Breast epithelium (tissue), 4 donors: ENCODE results near the gene FANCG. TPM values are rescaled to one million over a fixed set of nuclear protein-coding genes. Genes with fewer than 3 reads are reported as not detected.

Source experiments
- DNase-seq, 2 donors: peaks; one replicate each; pipeline ENCODE4 v3.0.0-alpha.2; 2019; ENCODE audit warnings: low spot score in 2 of 2
- H3K27ac ChIP-seq, 2 donors: fragments of 200-600 bp; sonication (generic) in 1 of 2; one replicate each; pipeline ENCODE4 v1.5.1; 2016 to 2019; ENCODE audit warnings: mild to moderate bottlenecking in 1 of 2
- H3K27me3 ChIP-seq, 2 donors: fragments of 200-600 bp; sonication (generic) in 1 of 2; one replicate each; pipeline versions ENCODE4 v1.5.1 to v1.6.0; 2017 to 2019; ENCODE audit warnings: control low read depth in 1 of 2, mild to moderate bottlenecking in 1 of 2
- H3K36me3 ChIP-seq: fragments of 200-600 bp; one replicate; pipeline ENCODE4 v1.5.1; 2019
- H3K4me1 ChIP-seq, 2 donors: fragments of 200-600 bp; sonication (generic); one replicate each; pipeline ENCODE4 v1.5.1; 2016 to 2019; ENCODE audit warnings: control low read depth in 1 of 2
- H3K4me3 ChIP-seq, 3 donors: fragments of 200-600 bp; sonication (generic); 1 replicate in 2 of 3; 2 replicates in 1 of 3; pipeline ENCODE4 v1.5.1; 2016 to 2019; ENCODE audit warnings: mild to moderate bottlenecking in 3 of 3, moderate library complexity in 2 of 3
- H3K9me3 ChIP-seq, 2 donors: fragments of 200-600 bp; sonication (generic) in 1 of 2; one replicate each; pipeline ENCODE4 v1.5.1; 2016 to 2019; ENCODE audit warnings: control low read depth in 1 of 2
- CTCF ChIP-seq, 3 donors: fragments of 450-650 bp; IDR thresholded peaks; one replicate each; pipeline ENCODE4 v1.5.1; 2016 to 2017; ENCODE audit warnings: antibody characterized with exemption in 3 of 3, mild to moderate bottlenecking in 3 of 3, moderate library complexity in 3 of 3
- POLR2A ChIP-seq: fragments of 450-650 bp; IDR thresholded peaks from one replicate; pipeline ENCODE4 v1.6.1; 2016; ENCODE audit warnings: antibody characterized with exemption, mild to moderate bottlenecking, moderate library complexity
- POLR2AphosphoS5 ChIP-seq, 3 donors: sonication (generic); formaldehyde crosslinking; IDR thresholded peaks; one replicate each; pipeline ENCODE4 v1.6.1; 2017; ENCODE audit warnings: antibody characterized with exemption in 3 of 3
- intact Hi-C: fragments of 100-400 bp; cut with DNase I; formaldehyde crosslinking; loops from one replicate; pipeline ENCODE4 v1.15.1; 2023; ENCODE audit warnings: low total_unique reads
- total RNA-seq, 3 donors: library from RNA; depleted of rRNA; stranded (reverse); fragments of >200 nt; gene quantifications; one replicate each; pipeline ENCODE4 v1.1.0, GENCODE V29; 2016

FANCG gene
- 10 to 100 TPM; 10.7 to 15.2 (median 13.4) TPM for total RNA-seq

- peak; percentile 82 to 83 for DNase-seq
Observed at GRCh38 chr9:35079426-35080341, at the start of gene FANCG. Gene FANCG, minus strand, starts transcription at chr9:35079942. Its CDS starts 418 bp downstream, at chr9:35079524.

GRCh38 chr9:35116898-35117551 is 37.3 kb upstream of the FANCG start:
- Histone ChIP-seq H3K27me3 (no peaks in the 10 kb centered on the region), H3K9me3 (no peaks in the 10 kb centered on the region), H3K27ac (peak overlapping the region; percentile 88 to 92), H3K36me3 (no peaks in the 10 kb centered on the region), H3K4me1 (peaks cover 0 to 18% of the 10 kb centered on the region in 2 donors), H3K4me3 (peak overlapping the region; percentile 60 to 76 (median 60))
- DNase-seq, result peak; percentile 86 to 90
- TF ChIP-seq CTCF (IDR thresholded peaks at IDR 0.05), result peak; percentile 65 to 96 (median 92)
- peak in 1 of 3 donors; percentile 26 for TF ChIP-seq POLR2AphosphoS5 (IDR thresholded peaks at IDR 0.05)
- TF ChIP-seq POLR2A, result no peak
- intact Hi-C loops, result no loop called here

More at GRCh38 chr9:35079426-35080341, at the start of gene FANCG:
- Histone ChIP-seq H3K9me3 (no peaks in the 10 kb centered on the region), H3K4me3 (peak within 1 kb of the TSS; percentile 52 to 82 (median 79)), H3K4me1 (peaks cover 0 to 10% of the 10 kb centered on the region in 2 donors), H3K27me3 (no peaks in the 10 kb centered on the region), H3K36me3 (no peaks in the 10 kb centered on the region), H3K27ac (peak within 1 kb of the TSS; percentile 61 to 74)
- intact Hi-C loops, result no loop called here
- TF ChIP-seq POLR2A (no peak), CTCF (IDR thresholded peaks at IDR 0.05) (no peak), POLR2AphosphoS5 (IDR thresholded peaks at IDR 0.05) (peak; percentile 59 to 79 (median 66))

- DNase-seq, result no peak
- H3K36me3 ChIP-seq, result no peaks in the 10 kb centered on the region
- intact Hi-C loops, result no loop called here
- peak overlapping the region; percentile 88 to 92 for H3K27ac ChIP-seq
- H3K4me1 ChIP-seq, result peaks cover 0 to 18% of the 10 kb centered on the region in 2 donors
- TF ChIP-seq POLR2AphosphoS5 (IDR thresholded peaks at IDR 0.05) (no peak), POLR2A (no peak), CTCF (IDR thresholded peaks at IDR 0.05) (no peak)
- no peaks in the 10 kb centered on the region for H3K27me3 ChIP-seq
- peak overlapping the region; percentile 60 to 76 (median 60) for H3K4me3 ChIP-seq
- no peaks in the 10 kb centered on the region for H3K9me3 ChIP-seq
Observed at GRCh38 chr9:35116539-35116897, 36.8 kb upstream of the FANCG start.

GRCh38 chr9:35115680-35116538 is 36.2 kb upstream of the FANCG start, which contains the start of gene ATOSB:
Gene ATOSB, minus strand, starts transcription at chr9:35115862. Its CDS starts 7,588 bp downstream, at chr9:35108274.
- TF ChIP-seq CTCF (IDR thresholded peaks at IDR 0.05) (no peak), POLR2A (no peak), POLR2AphosphoS5 (IDR thresholded peaks at IDR 0.05) (peak; percentile 22 to 56 (median 43))
- Histone ChIP-seq H3K4me3 (peak within 1 kb of the TSS; percentile 60 to 76 (median 60)), H3K36me3 (no peaks in the 10 kb centered on the region), H3K9me3 (no peaks in the 10 kb centered on the region), H3K4me1 (peaks cover 0 to 18% of the 10 kb centered on the region in 2 donors), H3K27me3 (no peaks in the 10 kb centered on the region), H3K27ac (peak within 1 kb of the TSS; percentile 88 to 92)
- intact Hi-C loops, result no loop called here
- peak; percentile 95 to 97 for DNase-seq
